Right kidney (tissue), 1 donor: ENCODE data around the gene PTX4.

Source experiments
- DNase-seq: peaks from one replicate; pipeline ENCODE4 v3.0.0-alpha.2; 2016

Gene PTX4

GRCh38 chr16:1523581-1524245 is 35.0 kb upstream of the PTX4 start:
- DNase-seq, result no peak

GRCh38 chr16:1520461-1520860 is 31.7 kb upstream of the PTX4 start:
- DNase-seq, result no peak

GRCh38 chr16:1519831-1520230 is 31.1 kb upstream of the PTX4 start:
- no peak for DNase-seq

GRCh38 chr16:1518626-1519135 is 29.9 kb upstream of the PTX4 start:
- no peak for DNase-seq

- DNase-seq, result no peak
Observed at GRCh38 chr16:1514507-1514906, 25.8 kb upstream of the PTX4 start.

GRCh38 chr16:1512774-1513173 is 24.0 kb upstream of the PTX4 start:
- DNase-seq, result no peak

GRCh38 chr16:1511662-1512569 is 23.2 kb upstream of the PTX4 start:
- DNase-seq, result no peak

- no peak for DNase-seq
Observed at GRCh38 chr16:1510941-1511351, 22.2 kb upstream of the PTX4 start.

- no peak for DNase-seq
Observed at GRCh38 chr16:1510272-1510671, 21.5 kb upstream of the PTX4 start.

- no peak for DNase-seq
Observed at GRCh38 chr16:1509307-1510221, 20.8 kb upstream of the PTX4 start.

GRCh38 chr16:1508494-1509187 is 19.9 kb upstream of the PTX4 start:
- no peak for DNase-seq

- no peak for DNase-seq
Observed at GRCh38 chr16:1506494-1507213, 17.9 kb upstream of the PTX4 start.

- no peak for DNase-seq
Observed at GRCh38 chr16:1505912-1506311, 17.2 kb upstream of the PTX4 start.

GRCh38 chr16:1505073-1505844 is 16.5 kb upstream of the PTX4 start:
- no peak for DNase-seq

GRCh38 chr16:1503110-1503955 is 14.6 kb upstream of the PTX4 start:
- DNase-seq, result no peak

GRCh38 chr16:1502092-1503004 is 13.6 kb upstream of the PTX4 start:
- no peak for DNase-seq

GRCh38 chr16:1501630-1502029 is 12.9 kb upstream of the PTX4 start:
- DNase-seq, result no peak

GRCh38 chr16:1500465-1501150 is 11.9 kb upstream of the PTX4 start:
- DNase-seq, result no peak
